GM18519 (cell line): ENCODE results near the gene SLC49A4.

Source experiments
- ATAC-seq: cut with Tn5 transposase; IDR thresholded peaks from one replicate; pipeline ENCODE4 v1.9.1; 2021; ENCODE audit warnings: mild to moderate bottlenecking, moderate library complexity; ENCODE audit not compliant: unreplicated experiment, low FRiP score

SLC49A4 gene

GRCh38 chr3:122927726-122928125 is 132.9 kb downstream of the SLC49A4 start:
- no peak for ATAC-seq

GRCh38 chr3:122928396-122929187 is 133.7 kb downstream of the SLC49A4 start:
- no peak for ATAC-seq

GRCh38 chr3:122929188-122930062 is 134.6 kb downstream of the SLC49A4 start:
- no peak for ATAC-seq

GRCh38 chr3:122930063-122930997 is 135.5 kb downstream of the SLC49A4 start:
- ATAC-seq, result no peak
